Neural cell (in vitro differentiated cells): ENCODE measurements around the gene NOD2. TPM values are rescaled to one million over a fixed set of nuclear protein-coding genes. Genes with fewer than 3 reads are reported as not detected.

Source experiments
- H2AFZ ChIP-seq: fragments of 200-600, 300-800 bp; sonication (generic), shearing (Covaris generic); 2 replicates; pipeline ENCODE4 v1.6.0; 2014; ENCODE audit warnings: low read depth, mild to moderate bottlenecking, antibody characterized with exemption, low read length, moderate library complexity
- H3F3A ChIP-seq: fragments of 200-600 bp; shearing (Covaris generic); 2 replicates; pipeline ENCODE4 v1.6.1; 2016; ENCODE audit warnings: mild to moderate bottlenecking, moderate library complexity, mixed read lengths, antibody characterized with exemption, low read length; ENCODE audit not compliant: insufficient read depth, poor library complexity, severe bottlenecking
- H3K27ac ChIP-seq: fragments of 200-600, 300-800 bp; sonication (generic), shearing (Covaris generic); 2 replicates; pipeline ENCODE4 v1.5.1; 2014; ENCODE audit warnings: mild to moderate bottlenecking, low read length, moderate library complexity
- H3K27me3 ChIP-seq: fragments of 300-800, 200-600 bp; sonication (generic), shearing (Covaris generic); 2 replicates; pipeline ENCODE4 v1.6.0; 2014; ENCODE audit warnings: mild to moderate bottlenecking, low read depth, low read length, moderate library complexity; ENCODE audit not compliant: insufficient read depth
- H3K36me3 ChIP-seq: fragments of 300-800, 200-600 bp; sonication (generic), shearing (Covaris generic); 2 replicates; pipeline ENCODE4 v1.5.1; 2014; ENCODE audit warnings: mild to moderate bottlenecking, antibody characterized with exemption, low read length, moderate library complexity; ENCODE audit not compliant: insufficient read depth
- H3K4me2 ChIP-seq: fragments of 300-800, 200-600 bp; sonication (generic), shearing (Covaris generic); 2 replicates; pipeline ENCODE4 v1.6.0; 2014; ENCODE audit warnings: mild to moderate bottlenecking, low read length
- H3K4me3 ChIP-seq: fragments of 300-800, 200-600 bp; sonication (generic), shearing (Covaris generic); 2 replicates; pipeline ENCODE4 v1.5.1; 2014; ENCODE audit warnings: mild to moderate bottlenecking, low read length, moderate library complexity
- H3K79me2 ChIP-seq: fragments of 200-600 bp; shearing (Covaris generic); replicated peaks from 2 replicates; pipeline ENCODE4 v1.6.0; 2014; ENCODE audit warnings: mild to moderate bottlenecking, low read length, moderate library complexity; ENCODE audit not compliant: insufficient read depth
- H3K9ac ChIP-seq: fragments of 300-800, 200-600 bp; sonication (generic), shearing (Covaris generic); 2 replicates; pipeline ENCODE4 v1.6.1; 2016; ENCODE audit warnings: mild to moderate bottlenecking, low read length, mixed read lengths
- H3K9me2 ChIP-seq: fragments of 200-600 bp; shearing (Covaris generic); 2 replicates; pipeline ENCODE4 v1.6.1; 2016; ENCODE audit warnings: mild to moderate bottlenecking, low read length, mixed read lengths; ENCODE audit not compliant: insufficient read depth
- H3K9me3 ChIP-seq: fragments of 200-600, 300-800 bp; sonication (generic), shearing (Covaris generic); 2 replicates; pipeline ENCODE4 v1.6.1; 2016; ENCODE audit warnings: mild to moderate bottlenecking, mixed run types, low read length, moderate library complexity, mixed read lengths
- H4K20me1 ChIP-seq: fragments of 200-600 bp; shearing (Covaris generic); 2 replicates; pipeline ENCODE4 v1.6.1; 2016; ENCODE audit warnings: mild to moderate bottlenecking, mixed run types; ENCODE audit not compliant: insufficient read depth
- EP300 ChIP-seq: fragments of 450-650 bp; conservative IDR thresholded peaks from 2 replicates; pipeline ENCODE4 v1.6.1; 2014; ENCODE audit warnings: antibody characterized with exemption, mild to moderate bottlenecking, moderate library complexity; ENCODE audit not compliant: poor library complexity, severe bottlenecking
- EZH2 ChIP-seq: fragments of 200-600, 300-800 bp; shearing (Covaris generic), sonication (generic); IDR thresholded peaks from 2 replicates; pipeline ENCODE4 v1.6.1; 2014; ENCODE audit warnings: antibody characterized with exemption, low read length, borderline replicate concordance, mild to moderate bottlenecking; ENCODE audit not compliant: insufficient read depth, poor library complexity, severe bottlenecking
- MXI1 ChIP-seq: fragments of 450-650 bp; conservative IDR thresholded peaks from 2 replicates; pipeline ENCODE4 v1.6.1; 2014; ENCODE audit warnings: antibody characterized with exemption, mild to moderate bottlenecking; ENCODE audit not compliant: poor library complexity, severe bottlenecking
- POLR2AphosphoS5 ChIP-seq: IDR thresholded peaks from 2 replicates; pipeline ENCODE4 v1.6.1; 2012
- RAD21 ChIP-seq: fragments of 450-650 bp; conservative IDR thresholded peaks from 2 replicates; pipeline ENCODE4 v1.6.1; 2014; ENCODE audit warnings: antibody characterized with exemption, mild to moderate bottlenecking, moderate library complexity
- SMC3 ChIP-seq: fragments of 450-650 bp; conservative IDR thresholded peaks from 2 replicates; pipeline ENCODE4 v1.6.1; 2014; ENCODE audit warnings: antibody characterized with exemption, mild to moderate bottlenecking, moderate library complexity; ENCODE audit not compliant: poor library complexity
- TAF1 ChIP-seq: IDR thresholded peaks from 2 replicates; pipeline ENCODE4 v1.6.1; 2012; ENCODE audit warnings: low read depth
- polyA plus RNA-seq: library from polyadenylated mRNA; depleted of rRNA; stranded (reverse); fragments of >200 nt; gene quantifications from 2 replicates; pipeline ENCODE4 v1.2.3, GENCODE V29; 2014
- TF ChIP-seq, protein P1 (sequence below): fragments of 450-650 bp; IDR thresholded peaks from 2 replicates; pipeline ENCODE4 v1.5.1; 2014; ENCODE audit warnings: antibody characterized with exemption, mild to moderate bottlenecking, moderate library complexity; ENCODE audit not compliant: poor library complexity, severe bottlenecking
- TF ChIP-seq, protein P2 (sequence below): IDR thresholded peaks from 2 replicates; pipeline ENCODE4 v1.6.1; 2012; ENCODE audit warnings: borderline replicate concordance

The NOD2 gene
- polyA plus RNA-seq, 1 donor from 2014 or later, result not detected

DNA sequence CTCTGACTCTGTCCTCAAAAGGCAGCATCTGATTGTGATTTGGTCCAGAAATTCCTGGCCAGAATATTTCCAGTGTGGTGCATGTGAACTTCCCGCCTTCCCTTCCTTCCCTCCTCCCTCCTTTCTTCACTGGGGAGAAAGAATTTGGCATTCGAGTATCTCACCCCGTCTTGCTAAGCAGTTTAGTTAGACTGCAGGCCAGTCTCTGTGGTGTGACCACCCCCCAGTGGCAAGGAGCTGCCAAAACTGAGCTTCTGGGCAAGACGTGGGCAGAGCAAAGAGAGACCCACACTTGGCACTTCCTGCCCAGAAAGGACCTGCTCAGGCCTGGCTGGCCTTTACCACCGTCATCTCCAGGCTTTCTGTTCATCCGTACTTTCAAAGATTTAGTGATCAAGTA, 48.7 kb upstream of the NOD2 start:
- no peak for TF ChIP-seq TAF1
- TF ChIP-seq, protein P1, sequence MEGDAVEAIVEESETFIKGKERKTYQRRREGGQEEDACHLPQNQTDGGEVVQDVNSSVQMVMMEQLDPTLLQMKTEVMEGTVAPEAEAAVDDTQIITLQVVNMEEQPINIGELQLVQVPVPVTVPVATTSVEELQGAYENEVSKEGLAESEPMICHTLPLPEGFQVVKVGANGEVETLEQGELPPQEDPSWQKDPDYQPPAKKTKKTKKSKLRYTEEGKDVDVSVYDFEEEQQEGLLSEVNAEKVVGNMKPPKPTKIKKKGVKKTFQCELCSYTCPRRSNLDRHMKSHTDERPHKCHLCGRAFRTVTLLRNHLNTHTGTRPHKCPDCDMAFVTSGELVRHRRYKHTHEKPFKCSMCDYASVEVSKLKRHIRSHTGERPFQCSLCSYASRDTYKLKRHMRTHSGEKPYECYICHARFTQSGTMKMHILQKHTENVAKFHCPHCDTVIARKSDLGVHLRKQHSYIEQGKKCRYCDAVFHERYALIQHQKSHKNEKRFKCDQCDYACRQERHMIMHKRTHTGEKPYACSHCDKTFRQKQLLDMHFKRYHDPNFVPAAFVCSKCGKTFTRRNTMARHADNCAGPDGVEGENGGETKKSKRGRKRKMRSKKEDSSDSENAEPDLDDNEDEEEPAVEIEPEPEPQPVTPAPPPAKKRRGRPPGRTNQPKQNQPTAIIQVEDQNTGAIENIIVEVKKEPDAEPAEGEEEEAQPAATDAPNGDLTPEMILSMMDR, result no peak
- no peak for TF ChIP-seq SMC3
- TF ChIP-seq RAD21, result no peak
- Histone ChIP-seq H3K79me2 (no peaks in the 10 kb centered on the region), H4K20me1 (no peaks in the 10 kb centered on the region)

DNA sequence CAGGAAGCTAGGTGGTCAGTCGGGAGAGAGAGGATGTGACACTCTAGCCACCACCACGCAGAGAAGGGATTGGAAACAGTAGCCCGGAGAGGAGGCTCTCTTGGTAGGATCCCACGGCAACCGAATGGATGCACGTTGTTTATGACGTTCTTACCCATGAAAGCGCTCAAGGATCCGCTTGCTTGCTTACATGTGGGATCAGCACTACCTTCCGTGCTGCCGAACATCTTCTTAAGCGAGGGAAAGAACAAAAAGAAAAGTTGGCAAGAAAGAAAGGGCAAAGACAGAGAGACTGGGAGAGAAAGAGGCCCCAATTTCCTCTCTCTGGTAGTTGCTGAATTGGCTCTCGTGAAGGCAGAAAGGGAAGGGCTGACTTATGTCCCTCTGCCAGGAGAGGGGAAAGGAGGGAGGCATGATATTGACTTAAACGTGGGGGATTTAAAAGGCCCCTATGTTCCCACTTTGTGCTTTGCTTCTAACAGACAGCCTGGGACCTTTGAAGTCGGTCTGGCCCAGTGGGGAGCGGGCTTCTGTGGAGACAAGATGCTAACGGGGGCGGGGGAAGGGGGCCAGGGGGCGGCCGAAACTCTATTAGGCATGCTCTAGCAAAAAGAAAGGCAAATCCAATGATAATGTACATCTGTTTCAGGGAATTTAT, 47.7 kb upstream of the NOD2 start:
- no peaks in the 10 kb centered on the region for H3K9me3 ChIP-seq
- H4K20me1 ChIP-seq, result no peaks in the 10 kb centered on the region
- no peak overlapping the region for H3K4me3 ChIP-seq
- no peak overlapping the region for H3K9ac ChIP-seq
- no peak overlapping the region for H3K4me2 ChIP-seq
- H3K27me3 ChIP-seq, result no peaks in the 10 kb centered on the region
- no peaks in the 10 kb centered on the region for H3K9me2 ChIP-seq
- TF ChIP-seq POLR2AphosphoS5 (no peak), SMC3 (no peak), RAD21 (no peak), TAF1 (no peak), EZH2 (no peak), MXI1 (no peak)
- H2AFZ ChIP-seq, result no peak overlapping the region
- H3K27ac ChIP-seq, result no peak overlapping the region
- no peaks in the 10 kb centered on the region for H3K79me2 ChIP-seq
- no peaks in the 10 kb centered on the region for H3F3A ChIP-seq
- H3K36me3 ChIP-seq, result no peaks in the 10 kb centered on the region

More for the DNA sequence above, 48.7 kb upstream of the NOD2 start:
- Histone ChIP-seq H3K9me3 (no peaks in the 10 kb centered on the region), H3K36me3 (no peaks in the 10 kb centered on the region), H3K9ac (no peak overlapping the region), H2AFZ (no peak overlapping the region), H3K27me3 (no peaks in the 10 kb centered on the region), H3K4me3 (no peak overlapping the region), H3K9me2 (no peaks in the 10 kb centered on the region), H3K27ac (no peak overlapping the region), H3F3A (no peaks in the 10 kb centered on the region), H3K4me2 (no peak overlapping the region)

DNA sequence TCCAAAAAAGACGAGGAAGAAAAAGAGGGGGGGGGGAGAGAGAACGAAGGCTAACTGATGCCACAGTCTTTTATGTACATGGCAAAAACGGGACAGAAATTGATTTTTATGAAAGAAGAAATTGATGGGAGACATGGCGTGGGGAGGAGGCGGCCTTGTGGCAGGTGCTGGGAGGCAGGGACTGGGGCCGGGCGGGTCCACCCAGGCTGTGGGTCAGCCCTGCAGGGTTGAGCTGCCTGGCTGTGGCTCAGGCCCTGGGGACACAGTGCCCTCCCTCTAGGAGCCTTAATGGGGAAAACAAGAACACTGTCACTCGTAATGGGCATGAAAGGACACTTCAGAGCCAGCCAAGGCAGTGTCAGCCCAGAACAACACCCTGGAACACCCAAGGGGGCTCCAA, 47.1 kb upstream of the NOD2 start:
- Histone ChIP-seq H3K27ac (no peak overlapping the region), H3K9ac (no peak overlapping the region), H3K9me3 (no peaks in the 10 kb centered on the region), H4K20me1 (no peaks in the 10 kb centered on the region), H3K4me3 (no peak overlapping the region), H3F3A (no peaks in the 10 kb centered on the region), H3K79me2 (no peaks in the 10 kb centered on the region), H3K4me2 (no peak overlapping the region), H3K36me3 (no peaks in the 10 kb centered on the region), H2AFZ (no peak overlapping the region), H3K9me2 (no peaks in the 10 kb centered on the region), H3K27me3 (no peaks in the 10 kb centered on the region)
- TF ChIP-seq, protein P2, sequence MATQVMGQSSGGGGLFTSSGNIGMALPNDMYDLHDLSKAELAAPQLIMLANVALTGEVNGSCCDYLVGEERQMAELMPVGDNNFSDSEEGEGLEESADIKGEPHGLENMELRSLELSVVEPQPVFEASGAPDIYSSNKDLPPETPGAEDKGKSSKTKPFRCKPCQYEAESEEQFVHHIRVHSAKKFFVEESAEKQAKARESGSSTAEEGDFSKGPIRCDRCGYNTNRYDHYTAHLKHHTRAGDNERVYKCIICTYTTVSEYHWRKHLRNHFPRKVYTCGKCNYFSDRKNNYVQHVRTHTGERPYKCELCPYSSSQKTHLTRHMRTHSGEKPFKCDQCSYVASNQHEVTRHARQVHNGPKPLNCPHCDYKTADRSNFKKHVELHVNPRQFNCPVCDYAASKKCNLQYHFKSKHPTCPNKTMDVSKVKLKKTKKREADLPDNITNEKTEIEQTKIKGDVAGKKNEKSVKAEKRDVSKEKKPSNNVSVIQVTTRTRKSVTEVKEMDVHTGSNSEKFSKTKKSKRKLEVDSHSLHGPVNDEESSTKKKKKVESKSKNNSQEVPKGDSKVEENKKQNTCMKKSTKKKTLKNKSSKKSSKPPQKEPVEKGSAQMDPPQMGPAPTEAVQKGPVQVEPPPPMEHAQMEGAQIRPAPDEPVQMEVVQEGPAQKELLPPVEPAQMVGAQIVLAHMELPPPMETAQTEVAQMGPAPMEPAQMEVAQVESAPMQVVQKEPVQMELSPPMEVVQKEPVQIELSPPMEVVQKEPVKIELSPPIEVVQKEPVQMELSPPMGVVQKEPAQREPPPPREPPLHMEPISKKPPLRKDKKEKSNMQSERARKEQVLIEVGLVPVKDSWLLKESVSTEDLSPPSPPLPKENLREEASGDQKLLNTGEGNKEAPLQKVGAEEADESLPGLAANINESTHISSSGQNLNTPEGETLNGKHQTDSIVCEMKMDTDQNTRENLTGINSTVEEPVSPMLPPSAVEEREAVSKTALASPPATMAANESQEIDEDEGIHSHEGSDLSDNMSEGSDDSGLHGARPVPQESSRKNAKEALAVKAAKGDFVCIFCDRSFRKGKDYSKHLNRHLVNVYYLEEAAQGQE, result no peak
- no peak for TF ChIP-seq TAF1
- TF ChIP-seq EZH2, result no peak
- TF ChIP-seq, protein P1, result no peak
- TF ChIP-seq MXI1, result no peak
- TF ChIP-seq EP300, result no peak
- no peak for TF ChIP-seq RAD21
- TF ChIP-seq POLR2AphosphoS5, result no peak
- no peak for TF ChIP-seq SMC3
